ENCODE data around the gene HOXA4.

Gene HOXA4

DNA sequence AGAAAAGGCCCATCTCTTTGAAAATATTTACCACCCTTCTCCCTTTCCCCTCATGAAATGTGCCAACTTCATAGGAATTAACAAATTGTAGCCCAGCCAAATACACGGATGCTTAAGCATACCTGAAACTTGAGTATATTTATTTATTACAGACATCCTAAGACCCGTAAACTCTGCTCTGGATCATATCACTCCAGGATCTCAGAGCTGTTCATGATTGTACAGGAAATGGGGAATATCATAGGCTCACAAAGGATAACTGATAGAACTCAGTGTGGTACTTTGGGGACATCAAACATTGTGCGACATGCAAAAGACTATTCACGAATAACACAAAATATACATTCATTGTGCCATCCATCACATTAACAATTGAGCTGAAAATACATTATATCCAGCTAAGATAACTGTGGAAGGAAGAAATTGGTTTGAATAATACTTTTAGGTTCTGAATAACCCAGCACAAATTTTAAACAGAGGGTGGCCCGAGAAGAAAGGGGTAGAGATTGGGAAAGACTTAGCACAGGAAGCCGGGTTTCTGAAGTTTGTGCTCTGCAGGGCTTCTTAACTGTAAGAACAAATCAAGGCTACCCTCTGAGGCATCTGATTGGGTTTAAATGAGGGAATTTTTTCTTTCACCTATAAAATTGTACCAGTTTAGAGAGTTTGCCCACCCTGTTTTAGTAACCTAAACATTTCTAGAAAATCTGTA, 37.2 kb downstream of the HOXA4 start:
- no peak for DNase-seq (ENCODE audit: low read depth)

DNA sequence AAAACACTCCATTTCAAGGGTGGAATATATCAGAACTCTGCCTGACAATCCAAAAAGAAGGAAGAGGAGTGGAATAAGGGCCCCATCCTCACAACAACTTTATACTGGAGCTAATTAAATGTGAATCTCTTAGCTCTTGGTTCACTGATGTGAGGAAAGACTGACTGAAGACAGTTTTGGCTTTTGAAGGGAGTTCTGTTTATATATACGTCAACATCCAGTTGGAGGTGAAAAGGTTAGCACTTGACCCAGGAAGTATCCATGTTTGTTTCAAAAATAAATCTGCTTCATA, 37.8 kb downstream of the HOXA4 start:
- DNase-seq (ENCODE audit: low read depth): no peak

DNA sequence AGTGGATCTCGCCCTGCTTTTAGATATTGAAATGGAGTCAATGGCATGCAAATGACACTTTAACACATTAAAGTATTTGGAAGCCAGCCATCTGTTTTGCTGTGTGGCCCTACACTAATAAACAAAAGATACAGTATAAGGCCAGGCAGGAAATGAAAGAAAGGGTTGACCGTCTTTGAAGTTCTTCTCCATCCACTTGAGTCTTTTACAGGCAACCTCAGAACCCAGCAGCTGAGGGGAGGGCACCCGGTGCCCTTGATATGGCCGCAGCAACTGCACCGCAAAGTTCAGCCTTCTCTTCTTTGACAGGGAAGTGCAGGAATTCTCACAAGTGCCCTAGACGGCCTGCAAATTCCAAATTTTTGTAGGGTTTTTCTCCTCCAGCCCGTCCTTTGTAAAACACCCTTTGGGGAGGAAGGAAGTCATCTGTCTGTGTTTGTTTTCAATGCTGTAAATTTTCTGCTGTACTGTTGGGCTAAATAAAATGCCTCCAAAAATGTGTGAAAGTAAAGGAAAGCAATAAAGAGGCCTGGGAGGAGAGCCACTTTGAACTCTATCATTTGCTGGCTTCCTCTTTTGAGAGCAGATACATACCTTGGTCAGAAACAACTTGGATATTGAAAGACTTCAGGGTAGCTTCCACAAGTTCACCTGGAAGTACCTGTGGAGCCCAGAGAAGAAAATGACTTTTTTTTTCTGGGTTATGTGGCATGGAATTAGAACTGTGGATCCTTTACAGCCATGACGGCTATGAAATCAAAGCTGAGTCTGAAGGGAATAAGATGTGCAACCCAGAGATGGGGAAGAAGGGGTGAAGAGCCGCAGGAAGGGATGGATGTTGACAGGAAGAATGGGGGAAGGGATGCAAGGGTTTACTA, 38.4 kb downstream of the HOXA4 start:
- DNase-seq (ENCODE audit: low read depth): no peak

DNA sequence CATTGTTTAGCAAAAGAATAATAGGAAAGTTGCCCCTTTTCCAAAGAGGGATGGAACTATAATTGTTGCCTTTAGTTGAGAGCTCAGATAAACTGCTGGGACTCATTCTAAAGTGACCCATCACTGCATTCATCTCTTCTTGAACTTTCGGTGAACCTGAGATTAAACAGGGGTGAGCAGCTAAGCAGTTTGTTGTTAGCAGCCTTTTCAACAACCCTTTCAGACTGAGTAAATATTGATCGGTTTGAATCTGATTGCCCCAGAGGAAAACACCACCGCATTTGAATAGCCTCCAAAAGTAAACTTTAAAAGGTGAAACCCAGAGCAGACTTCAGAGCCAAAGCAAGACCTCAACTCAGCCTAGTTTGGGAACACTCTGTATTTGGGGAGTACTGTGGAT, 39.5 kb downstream of the HOXA4 start:
- no peak for DNase-seq (ENCODE audit: low read depth)

DNA sequence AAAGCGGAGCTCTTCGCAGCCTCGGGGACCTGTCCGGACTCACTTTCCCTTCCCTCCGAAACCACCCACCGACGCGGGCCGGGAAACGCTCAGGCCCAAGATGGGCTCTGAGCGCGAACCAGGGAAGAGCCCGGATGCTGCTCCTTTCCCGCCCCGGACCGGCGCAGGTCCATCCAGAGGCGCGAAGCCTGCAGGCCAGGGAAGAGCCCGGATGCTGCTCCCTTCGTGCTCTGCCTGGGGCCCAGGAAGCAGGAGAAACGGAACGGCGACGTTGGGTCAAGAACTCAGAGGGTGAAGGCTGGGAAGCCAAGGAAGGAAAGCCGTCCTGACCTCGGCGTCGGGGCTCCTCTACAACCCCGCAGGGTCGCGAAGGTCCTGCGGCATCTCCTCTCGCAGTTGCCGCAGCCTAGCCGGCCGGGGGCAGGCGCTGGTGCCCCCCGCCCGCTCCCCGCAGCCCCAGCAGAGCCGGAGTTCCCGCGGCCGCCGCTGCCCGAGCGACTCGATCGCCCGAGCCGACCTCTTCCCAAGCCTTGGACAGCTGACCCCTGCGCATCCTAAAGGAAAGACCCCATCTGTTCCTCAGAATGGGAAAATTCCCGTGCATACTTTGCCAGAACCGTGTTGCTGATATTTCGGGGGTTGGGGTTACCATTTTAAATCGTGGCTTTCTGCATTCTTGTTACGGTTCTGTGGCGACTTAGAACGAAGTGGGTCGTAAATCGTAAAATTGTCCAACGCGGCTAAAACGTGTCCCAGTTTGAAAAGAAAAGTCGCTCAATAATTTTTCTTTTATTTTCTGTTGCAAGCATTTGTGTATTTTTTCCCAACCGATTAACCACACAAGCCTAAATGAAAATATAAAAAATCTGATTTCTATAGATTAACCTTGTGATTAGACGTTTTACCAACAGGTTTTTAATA, 42.3 kb downstream of the HOXA4 start:
- DNase-seq (ENCODE audit: low read depth): no peak

DNA sequence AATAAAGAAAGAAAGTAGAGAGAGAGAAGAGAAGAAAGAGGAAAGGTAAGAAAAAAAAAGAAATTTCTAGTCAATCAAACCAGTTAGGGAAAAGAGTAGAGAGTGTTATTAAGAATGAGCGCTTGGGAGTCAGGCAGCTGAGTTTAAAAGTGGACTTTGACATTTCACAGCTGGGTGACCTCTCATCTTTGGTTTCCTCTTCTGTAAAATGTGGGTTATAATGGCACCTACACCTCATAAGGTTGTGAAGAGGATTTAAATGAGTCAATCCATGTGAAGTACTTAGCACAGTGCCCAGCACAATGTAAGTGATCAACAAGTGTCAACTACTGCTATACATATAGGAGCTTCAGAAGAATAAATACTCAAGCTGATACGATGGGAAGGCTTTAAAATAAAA, 46.9 kb downstream of the HOXA4 start:
- no peak for DNase-seq (ENCODE audit: low read depth)

DNA sequence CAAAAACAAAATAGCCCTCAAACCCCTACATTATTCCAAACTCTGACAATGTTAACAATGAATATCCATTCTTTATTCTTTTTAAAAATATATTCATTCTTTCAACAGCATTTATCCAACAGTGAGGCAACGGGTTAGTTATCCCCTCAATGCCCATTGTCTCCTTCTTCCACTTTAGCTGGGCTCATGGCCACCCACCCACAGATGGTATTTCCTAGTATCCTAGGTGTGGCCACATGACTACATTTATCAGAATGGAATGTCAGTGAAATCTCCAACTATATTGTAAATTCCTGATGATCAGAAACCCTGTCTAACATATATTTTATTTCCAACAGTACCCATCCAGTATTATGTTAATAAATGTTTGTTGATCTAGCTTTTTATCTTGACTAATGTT, 48.4 kb downstream of the HOXA4 start:
- no peak for DNase-seq (ENCODE audit: low read depth)

DNA sequence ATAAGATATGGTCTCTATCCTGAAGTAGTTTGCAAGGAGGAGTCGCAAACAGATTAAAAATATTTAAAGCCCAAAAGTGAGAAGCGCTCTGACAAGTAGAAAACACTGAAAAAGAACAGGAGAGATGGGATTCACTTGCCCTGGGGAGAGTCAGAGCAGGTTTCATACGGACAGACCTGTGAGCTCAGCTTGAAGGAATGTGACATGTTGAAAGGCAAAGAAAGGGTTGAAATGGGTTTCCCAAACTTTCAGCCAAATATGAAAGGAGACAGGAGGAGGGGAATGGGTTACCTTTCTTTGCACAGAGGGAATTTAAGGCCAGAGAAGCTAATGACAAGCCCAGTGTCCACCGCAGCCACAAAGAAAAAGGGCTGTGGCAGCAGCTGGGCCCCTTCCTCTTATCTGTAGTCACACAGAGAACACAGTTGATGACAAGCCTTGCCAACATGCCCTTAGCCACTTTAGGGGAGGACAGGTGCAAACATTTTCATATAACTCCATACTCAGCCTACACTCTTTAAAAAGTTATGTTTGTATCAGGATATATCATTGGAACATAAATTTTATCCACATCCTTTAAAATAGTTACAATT, 49.6 kb downstream of the HOXA4 start:
- DNase-seq (ENCODE audit: low read depth): no peak

DNA sequence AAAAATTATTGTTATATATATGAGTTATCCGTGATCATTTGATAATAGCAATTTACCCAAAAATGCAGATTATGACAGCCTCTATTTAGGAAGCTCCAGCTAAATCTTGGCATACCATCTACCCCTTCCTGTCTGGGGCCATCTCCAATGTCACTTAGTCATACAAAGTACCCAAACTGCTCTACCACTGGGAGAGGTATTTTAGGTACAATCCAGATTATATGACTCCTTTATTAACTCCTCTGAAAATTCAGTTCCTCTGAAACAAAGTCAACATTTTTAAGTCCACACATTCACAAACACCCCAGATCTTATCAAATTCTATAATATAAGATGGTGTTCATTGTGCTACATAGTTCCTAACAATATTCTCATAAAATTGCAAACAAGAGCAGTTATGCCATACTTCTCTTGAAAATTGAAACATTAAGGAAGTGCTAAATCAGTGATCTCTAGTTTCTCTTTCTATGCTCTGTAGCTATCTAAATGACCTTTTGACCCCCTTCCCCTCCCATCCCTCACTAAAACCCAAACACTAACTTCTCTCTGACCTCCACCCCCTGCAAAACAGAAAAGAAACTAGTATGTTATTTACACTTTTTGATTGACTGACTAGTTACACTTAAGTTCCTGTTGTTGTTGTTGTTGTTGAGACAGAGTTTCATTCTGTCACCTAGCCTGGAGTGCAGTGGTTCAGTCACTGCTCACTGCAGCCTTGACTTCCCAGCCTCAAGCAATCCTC, 51.2 kb downstream of the HOXA4 start:
- DNase-seq (ENCODE audit: low read depth): no peak

DNA sequence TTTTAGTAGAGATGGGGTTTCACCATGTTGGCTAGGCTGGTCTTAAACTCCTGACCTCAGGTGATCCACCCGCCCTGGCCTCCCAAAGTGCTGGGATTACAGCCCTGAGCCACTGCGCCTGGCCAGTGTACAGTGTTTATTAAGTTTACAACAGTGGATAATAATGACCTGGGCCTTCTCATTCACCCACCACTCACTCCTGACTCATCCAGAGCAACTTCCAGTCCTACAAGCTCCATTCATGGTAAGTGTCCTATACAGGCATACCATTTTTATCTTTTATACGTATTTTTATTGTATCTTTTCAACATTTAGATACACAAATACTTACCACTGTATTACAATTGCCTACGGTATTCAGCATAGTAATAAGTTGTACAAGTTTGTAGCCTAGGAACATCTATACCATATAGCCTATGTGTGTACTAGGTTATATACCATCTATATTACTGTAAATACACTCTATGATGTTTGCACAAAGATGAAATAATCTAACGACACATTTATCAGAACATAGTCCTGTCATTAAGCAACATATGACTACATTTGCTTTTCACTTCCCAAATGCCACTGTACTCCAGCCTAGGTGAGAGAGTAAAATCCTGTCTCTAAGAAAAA, 51.8 kb downstream of the HOXA4 start:
- no peak for DNase-seq (ENCODE audit: low read depth)
